NCI-H82 treated with DMSO at 0.1 percent for 48 hours (cell line): Measurements from ENCODE around the gene WWOX.
"Not testable (repeated sequence)": the region's sequence is repeated elsewhere in the genome, so short reads cannot be mapped to it uniquely, and the experiment has no call there.

ENCODE experiments used
- DNase-seq: peaks from one replicate; lab custom pipeline; 2025; ENCODE audit not compliant: unreplicated experiment; lab: John Stamatoyannopoulos, UW

The WWOX gene

DNA sequence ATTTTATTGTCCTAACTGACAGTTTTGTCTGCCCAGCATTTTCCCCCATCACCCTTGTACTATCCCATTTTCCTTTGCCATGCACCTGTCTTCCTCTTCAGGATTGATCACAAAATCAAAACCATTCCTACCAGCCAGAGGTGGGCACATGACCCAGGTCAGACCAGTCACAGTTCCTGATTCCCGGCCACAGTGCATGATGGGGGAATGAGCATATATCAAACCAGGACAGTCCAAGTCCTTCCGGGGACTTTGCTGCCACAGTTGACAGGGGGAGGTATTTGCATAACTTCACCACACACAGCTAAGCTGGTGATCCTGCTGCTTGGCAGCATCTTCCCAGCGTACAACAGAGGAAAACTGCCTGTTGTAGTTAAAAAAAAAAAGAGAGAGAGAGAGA lies 493.9 kb downstream of the WWOX start:
- no peak for DNase-seq

DNA sequence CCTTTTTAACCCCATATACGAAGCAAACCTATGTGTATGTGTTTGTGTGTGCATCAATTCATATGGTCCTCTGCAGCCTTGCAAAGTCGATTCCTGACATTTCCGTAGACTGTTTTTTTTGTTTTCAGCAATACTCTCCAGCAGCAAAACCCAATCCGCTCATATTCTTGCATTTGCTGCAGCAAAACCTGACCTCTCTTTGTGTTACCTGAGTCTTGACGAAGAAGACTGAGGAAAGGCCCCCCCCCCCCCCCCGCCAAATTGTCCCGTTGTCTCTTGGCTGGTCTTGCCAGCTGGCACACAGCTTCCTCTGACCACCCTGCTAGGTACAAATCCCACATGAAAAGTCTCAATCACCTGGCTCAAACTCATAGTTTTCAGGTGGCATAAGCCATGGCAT lies 494.7 kb downstream of the WWOX start:
- no peak for DNase-seq

DNA sequence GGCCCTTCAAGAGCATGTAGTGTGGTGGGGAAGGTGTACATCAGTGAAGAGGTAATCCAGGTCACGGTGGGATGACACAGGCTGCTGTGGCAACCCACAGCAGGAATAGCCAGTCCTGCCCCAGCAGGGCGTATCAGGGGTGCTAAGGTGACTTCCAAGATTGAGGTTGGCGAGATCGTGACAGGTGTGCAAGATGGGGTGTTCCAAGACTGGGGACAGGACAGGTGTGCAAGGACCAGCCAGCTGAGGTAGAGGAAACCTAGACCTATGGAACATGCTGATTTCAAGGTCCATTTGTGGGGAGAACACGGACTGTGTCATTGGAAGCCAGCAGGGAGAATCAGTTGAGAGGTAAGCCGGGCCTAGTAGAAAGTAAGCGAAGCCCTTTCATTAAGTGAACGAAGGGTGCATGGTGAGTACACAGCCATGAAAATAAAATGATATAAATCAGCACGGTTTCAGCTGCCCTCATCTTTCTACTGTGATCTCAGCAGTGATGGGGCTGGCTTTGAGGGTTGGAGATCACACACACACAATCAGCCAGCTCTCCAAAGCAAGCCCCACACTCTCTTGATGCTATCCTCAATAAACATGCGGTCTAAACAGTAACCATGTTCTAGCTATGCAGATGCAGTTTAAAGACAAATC lies 497.0 kb downstream of the WWOX start:
- DNase-seq: no peak

DNA sequence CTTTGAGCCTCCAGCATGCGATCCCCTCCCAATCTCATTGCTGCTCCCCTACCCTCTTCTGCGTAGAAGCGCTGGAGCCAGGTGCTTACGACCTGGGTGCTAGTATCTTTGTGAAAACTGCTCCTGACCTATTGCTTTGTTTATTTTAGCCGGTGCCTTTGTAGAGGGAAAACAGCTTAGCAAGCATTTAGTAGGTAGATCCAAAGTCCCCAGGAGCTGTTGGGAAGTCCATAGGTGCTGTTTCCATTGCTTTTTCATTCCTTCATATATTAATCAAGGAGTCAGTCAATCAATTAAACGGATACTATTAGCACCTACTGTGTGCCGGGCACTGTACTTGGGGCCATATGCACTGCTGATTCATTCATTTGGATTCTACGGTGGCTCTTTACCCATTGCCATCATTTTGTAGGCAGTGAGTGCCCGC lies 497.6 kb downstream of the WWOX start:
- DNase-seq: no peak

DNA sequence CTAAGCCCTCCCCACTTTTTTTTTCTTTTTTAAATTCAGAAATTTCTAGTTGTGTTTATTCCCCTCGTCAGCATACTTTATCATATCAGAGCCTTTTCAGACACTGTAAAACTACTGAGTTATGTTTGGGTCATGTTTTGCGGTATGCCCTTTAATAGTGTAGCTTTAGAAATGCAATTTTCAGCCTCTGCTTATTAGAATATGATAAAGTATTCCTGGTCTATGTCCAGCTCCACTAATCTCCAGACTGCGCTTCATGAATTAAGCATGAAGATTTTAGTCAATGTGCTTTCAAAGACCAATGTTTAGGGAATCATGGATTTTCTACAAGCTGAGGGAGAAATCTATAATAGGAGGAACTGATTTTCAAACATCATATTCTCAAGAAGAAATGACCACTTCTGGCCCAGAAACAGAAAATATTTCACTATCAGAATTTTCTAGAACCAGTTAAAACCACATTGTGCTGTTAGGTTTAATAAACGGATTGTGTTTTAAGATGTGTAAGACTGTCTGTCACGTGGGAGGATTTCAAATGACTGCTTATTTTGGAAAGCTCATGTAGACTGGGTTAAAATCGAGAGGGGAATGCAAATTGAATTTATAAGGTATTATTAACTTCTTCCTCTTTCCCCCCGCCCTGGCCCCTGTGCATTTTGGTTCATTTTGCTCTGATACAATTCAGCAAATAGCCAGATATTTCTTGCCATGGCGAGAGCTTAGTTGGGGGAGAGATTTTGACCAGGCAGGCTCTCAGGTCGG lies 498.5 kb downstream of the WWOX start:
- DNase-seq: no peak

DNA sequence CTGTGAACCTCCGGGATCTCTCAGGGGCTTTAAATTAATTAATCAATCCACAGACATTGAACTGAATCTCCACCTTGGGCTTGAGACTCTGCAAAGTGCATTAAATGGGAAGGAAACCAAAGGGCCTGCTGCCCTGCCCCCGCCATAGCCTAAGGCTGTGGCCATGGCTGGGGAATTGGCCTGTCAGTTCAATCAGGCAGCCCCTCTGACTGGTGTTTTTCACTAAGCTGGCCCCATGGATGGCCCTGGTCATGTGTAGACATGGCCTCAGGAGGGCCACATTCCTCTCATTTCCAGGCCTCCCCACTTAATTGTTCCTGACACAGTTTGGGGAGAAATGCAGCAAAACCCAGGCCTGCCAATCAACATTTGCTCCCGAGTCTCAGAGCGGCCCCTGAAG lies 499.8 kb downstream of the WWOX start:
- no peak for DNase-seq

DNA sequence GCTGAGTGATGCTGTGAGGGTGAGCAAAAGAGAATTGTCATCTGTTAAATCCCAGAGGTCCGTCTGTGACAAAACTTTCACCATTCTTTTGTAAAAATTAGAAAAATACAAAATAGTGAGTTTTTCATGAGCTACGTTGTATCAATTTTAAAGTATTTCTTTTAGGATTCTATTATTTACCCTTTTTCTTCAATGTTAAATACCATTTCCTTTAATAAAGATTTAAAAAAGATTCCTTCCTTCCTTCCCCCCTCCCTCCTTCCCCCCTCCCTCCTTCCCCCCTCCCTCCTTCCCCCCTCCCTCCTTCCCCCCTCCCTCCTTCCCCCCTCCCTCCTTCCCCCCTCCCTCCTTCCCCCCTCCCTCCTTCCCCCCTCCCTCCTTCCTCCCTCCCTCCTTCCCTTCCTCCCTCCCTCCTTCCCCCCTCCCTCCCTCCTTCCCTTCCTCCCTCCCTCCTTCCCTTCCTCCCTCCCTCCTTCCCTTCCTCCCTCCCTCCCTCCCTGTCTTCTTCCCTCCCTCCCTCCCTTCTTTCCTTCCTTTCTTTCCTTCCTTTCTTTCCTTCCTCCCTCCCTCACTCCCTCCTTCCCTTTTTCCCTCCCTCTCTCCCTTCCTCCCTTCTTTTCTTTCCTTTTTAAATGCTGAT lies 505.1 kb downstream of the WWOX start:
- not testable (repeated sequence) for DNase-seq

DNA sequence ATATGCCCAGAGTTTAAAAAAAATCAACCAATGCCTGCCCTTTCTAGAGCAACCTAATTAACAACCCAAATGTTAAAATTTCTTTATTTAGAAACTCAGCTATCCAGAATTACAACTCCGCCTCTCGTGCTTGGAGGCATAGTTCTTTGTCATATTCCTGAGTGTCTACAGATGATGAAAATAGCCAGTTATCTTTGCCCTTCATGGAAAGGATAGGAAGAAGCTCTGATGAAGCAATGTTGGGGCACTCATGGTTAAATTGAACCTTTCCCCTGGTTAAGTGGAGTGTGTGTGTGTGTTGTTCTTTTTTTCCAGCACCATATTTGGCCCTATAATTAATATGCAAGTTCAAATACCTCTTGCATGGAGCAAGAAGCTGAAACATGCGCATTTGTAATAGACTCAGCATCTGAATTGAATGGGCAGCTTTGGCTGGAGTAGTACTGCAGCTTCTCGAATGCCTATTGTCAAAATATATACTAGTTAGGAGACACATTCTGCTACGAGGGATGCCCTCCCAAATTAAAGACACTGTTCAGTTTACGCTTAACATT lies 506.2 kb downstream of the WWOX start:
- no peak for DNase-seq

DNA sequence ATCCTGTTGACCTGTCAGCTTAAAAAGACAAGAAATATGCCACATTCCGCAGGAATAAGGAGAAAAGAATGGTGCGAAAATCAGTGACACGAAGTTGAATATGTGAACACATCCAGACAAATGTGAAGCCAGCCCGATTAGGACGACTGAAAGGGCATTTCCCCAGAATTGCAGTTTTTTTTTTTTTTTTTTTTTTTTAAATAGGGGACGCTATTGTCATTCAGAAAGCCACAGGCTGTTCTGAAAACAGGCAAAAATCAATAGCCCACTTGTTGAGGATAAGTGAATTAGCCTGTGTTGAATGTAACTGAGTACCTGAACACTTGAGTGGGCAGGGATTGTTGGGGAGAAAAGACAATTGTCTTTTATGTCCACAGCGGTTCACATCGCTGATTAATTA lies 507.1 kb downstream of the WWOX start:
- DNase-seq: no peak

DNA sequence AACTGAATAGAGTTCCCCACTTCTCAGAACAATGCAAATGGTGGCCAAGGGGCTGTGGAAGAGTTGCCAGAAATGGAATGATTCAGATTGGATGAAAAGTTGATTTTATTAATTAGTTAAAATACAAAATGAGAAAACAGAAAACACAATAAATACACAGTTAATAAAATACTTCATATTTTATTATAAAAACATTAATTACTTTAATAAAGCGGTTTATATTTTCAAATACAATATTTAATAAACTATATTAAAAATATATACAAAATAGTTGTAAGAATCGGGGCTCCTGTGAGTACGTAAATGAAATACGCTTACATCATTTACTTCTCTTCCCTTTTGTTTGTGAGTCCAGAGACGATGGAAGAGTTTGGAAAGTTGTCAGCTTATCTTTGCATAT lies 507.6 kb downstream of the WWOX start:
- no peak for DNase-seq

DNA sequence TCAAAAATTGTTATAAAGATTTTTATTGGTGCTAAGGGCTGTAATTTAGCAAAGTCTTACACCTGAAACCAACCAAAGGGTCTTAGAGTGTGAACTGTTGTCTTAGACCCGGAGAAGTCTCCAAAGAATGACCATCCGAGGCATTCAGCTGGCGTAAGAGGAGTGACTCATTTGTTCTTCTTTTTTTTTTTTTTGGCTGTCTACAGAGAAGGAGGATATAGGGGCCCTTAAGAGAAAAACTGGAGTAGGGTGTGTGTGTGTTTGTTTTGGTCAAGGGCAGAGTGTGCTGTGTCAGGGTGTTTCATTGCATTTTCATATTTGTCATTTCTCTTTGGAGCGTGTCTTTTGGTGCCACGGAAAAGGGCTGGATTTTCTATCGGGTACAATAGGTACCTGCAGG lies 508.0 kb downstream of the WWOX start:
- no peak for DNase-seq

DNA sequence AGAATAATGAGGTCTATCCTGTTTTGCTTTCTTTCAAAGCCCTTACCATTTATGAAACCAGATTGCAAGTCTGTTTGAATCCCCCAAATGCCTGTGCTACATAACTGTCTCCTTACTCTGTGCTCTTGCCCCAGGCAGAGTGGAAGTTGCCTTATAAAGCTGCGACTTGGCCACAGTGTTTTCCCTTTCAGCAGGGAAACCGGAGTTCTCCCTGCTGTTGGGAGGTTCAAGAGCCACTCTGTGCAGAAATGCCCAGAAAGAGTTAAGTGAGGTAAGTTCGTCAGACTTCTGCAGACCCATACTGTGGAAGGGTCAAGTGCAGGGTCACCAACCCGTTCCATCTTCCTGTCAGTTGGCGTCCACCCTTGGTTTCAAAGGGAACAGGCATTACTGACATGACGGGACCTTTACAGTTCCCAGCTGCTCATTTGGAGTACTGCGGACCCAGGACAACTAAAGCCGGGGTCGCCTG lies 508.9 kb downstream of the WWOX start:
- no peak for DNase-seq

DNA sequence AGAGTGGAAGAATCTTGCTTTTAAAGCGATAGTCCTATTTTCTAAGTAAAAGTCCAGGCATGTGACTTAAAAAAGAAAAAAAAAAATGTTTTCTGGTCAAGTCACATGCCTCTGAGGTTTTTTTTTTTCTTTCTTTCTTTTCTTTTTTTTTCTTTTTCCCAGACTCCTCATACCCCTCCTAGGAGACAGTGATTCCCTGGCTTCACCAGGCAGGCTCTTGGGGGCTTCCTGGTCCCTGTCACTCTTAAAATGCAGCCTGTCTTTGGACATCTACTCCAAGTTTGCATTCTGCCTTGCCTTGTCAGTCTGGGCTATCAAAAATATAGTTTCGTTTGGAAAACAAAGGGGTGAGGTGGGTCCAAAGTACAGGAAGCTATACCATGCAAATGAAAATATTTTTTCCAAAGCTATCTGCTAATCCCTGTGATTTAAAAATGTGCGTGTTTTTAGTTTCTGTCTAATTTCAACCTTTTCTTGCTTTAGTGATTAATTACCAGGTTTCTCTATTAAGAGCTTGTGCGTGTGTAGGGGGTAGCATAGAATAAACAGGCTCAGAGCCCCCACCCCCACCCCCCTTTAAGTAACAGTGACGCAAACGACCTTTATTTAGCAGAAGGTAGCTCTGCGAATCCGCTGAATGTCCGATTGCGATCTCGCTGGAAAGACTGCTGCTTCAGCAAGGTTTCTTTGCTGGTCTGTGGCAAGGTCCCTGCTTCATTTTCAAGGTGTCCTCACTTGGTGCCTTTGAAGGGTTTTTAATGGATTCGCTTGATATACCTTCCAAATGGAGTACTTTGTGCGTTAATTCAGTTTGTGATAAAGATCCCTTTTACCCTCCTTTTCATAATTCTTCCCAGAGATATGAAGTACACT lies 510.2 kb downstream of the WWOX start:
- no peak for DNase-seq

DNA sequence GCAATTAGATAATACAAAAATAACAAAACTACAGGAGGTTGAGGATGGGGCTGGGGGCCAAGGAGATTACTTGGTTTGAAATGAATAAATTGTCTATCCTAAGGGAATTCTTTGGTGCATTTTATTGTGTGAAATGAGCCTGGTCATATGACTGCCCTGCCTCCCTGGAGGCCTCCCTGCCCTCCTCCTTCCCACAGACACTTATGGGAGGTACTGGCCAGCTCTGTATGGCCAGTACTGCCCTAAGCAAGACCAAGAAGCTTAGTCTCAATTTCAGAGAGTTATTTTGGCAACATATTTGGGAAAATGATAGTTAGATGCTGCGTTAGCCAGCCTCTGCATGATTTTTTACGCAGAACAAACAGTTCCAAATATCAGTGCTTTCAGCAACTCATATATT lies 511.9 kb downstream of the WWOX start:
- DNase-seq: no peak

DNA sequence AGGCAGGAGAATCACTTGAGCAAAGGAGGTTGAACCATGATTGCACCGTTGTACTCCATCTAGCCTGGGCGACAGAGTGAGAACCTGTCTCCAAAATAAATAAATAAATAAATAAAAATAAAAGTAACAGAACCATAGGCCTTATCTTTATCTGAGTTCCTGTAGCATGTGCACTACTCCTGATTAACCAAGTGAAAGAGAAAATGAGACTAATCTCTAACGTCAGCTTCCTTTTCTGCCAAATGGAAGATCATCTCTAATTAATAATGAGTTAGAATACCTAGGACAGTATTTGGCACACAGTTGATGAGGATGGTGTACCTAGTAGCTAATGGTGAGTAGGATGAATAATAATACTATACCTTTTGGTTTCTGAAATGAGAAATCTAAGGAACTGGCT lies 520.4 kb downstream of the WWOX start:
- DNase-seq: no peak

DNA sequence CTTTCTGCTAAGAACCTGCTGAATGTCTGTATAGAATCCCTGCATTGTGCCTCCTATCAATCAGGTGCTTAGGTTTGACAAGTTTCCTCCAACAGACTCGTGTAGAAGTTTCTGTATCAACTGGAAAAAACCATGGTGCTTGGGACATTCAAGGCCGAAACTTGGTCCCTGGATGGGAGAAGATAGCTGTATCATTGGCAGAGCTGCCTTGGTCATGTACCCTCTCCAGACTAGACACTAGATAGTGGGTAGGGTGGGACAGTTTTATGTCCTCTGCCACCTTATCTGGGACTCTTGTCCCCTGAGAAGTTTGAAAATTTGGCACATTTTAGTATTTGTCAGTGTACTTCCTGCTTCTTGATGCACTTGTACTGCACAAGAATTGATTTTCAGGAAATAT lies 520.8 kb downstream of the WWOX start:
- no peak for DNase-seq

DNA sequence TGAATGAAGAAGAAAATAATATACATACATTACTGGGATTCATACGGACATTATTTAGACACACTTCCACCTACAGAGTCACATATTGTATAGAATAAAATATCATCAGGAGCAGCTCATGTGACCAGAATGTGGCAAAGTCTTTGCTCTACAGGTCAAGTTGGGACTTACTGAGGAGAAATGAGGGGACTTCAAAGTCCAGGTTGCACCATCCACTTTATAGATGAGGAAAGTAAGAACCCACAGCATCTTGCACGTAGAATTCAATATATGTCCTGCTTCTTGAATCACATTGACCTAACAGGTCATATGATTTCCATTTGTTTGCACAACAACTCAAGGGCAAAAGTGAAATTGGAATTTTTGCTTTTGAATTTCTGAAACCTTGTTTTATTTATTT lies 524.3 kb downstream of the WWOX start:
- DNase-seq: no peak

DNA sequence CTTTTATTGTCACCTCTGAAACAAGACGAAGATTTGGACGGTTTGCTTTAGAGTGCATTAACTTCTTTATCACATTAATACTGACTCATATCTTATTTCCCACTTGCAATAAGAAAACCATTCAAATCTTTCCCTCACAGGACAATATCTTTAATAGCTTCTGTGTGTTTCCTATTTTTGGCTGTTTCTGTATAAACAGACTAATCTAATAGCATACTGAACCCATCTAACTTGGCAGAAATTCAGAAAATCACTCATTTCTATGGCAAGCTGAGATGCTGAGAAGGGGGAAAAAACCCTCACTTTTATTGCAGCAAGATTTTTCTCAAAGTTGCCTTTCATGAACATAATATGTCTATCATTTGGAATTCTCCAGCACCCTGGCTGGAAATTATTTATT lies 524.9 kb downstream of the WWOX start:
- DNase-seq: no peak

DNA sequence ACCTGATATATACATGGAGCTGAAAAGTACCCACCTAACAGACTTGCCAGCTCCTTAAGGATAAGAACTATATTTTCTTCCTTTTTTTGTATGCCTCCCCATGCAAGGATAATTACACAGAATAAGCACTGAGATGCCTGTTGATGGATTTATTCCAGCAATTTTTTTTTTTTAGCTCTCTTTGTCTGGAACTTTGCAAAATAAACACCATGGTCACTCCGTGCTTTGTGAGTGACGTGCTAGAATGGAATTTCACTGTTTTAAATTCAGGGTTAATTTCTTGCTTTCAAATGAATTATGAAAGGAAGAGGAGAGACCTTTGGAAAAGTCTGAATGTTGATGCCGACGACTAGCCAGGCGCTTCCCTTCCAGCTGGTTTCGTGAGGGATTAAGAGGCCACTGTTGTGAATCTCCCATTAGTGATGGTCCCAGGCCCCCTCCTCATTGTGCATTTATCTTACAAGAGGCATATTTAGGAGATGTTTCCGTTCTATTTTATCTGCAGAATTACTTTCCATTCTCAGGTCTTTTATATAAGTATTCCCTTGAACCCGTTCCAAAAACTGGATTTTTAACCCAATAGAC lies 529.1 kb downstream of the WWOX start:
- no peak for DNase-seq

DNA sequence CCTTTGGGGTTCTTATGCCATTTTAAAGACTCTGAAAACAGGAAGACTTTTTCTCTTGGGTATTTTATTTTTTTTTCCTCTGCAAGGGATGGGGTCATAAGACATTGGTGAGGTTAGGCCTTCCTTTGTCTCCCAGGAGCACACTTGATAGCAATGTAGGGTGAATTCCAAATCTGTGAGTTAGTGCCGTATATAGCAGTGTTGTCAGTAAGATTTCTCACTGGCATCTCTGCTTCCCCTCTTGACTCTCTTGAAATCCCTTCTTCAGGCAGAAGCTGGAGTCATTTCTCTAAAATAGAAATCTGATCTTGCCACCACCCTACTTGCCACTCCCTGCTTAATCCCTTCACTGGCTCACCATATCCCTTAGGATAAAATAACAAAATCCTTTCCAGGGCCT lies 529.7 kb downstream of the WWOX start:
- no peak for DNase-seq

DNA sequence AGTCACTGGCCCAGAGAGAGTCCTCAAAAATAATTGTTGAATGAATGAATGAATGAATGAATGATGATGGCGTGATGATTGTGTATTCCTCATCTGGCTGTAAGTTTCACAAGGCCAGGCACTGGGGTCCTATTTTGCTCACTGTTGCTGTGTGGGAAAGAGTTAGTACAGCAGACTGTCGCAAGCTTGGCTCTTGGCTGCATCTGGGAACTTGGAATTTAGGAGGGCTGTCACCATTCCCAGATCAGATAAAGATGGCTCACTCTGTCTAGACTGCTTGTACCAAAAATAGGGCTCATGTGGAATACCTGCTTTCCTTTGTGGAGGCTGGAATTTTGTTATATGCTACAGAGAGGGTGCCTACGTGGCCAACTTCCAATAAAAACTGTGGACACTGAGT lies 530.6 kb downstream of the WWOX start:
- DNase-seq: no peak
